K562 (cell line): ENCODE measurements around the gene USB1. TPM values are rescaled to one million over a fixed set of nuclear protein-coding genes. Genes with fewer than 3 reads are reported as not detected.

Experiments used
- ATF2 ChIP-seq: sonication (generic); formaldehyde crosslinking; IDR thresholded peaks from 2 replicates; pipeline ENCODE4 v1.8.1; 2022; ENCODE audit warnings: missing genetic modification reagents
- CBFA2T2 ChIP-seq: fragments of 450-650 bp; conservative IDR thresholded peaks from 2 replicates; pipeline ENCODE4 v1.6.1; 2017; ENCODE audit warnings: mild to moderate bottlenecking
- CLOCK ChIP-seq: fragments of 250-450 bp; sonication (Bioruptor Pico); IDR thresholded peaks from 2 replicates; pipeline ENCODE4 v1.4.0; 2020; ENCODE audit warnings: mild to moderate bottlenecking, moderate library complexity, borderline replicate concordance
- CTBP1 ChIP-seq: fragments of 450-650 bp; IDR thresholded peaks from 2 replicates; pipeline ENCODE4 v1.6.1; 2016; ENCODE audit warnings: borderline replicate concordance
- ELK1 ChIP-seq: sonication (generic); formaldehyde crosslinking; IDR thresholded peaks from 2 replicates; pipeline ENCODE4 v1.8.1; 2022; ENCODE audit warnings: missing genetic modification reagents
- EP300 ChIP-seq: IDR thresholded peaks from 2 replicates; pipeline ENCODE4 v1.6.1; 2012; ENCODE audit warnings: low read length, improper control_type of control experiment
- EP400 ChIP-seq: fragments of 450-650 bp; IDR thresholded peaks from 2 replicates; pipeline ENCODE4 v1.6.1; 2017; ENCODE audit warnings: antibody characterized with exemption, mild to moderate bottlenecking, moderate library complexity
- GATA2 ChIP-seq: sonication (generic); formaldehyde crosslinking; IDR thresholded peaks from 2 replicates; pipeline ENCODE4 v1.4.0; 2020; ENCODE audit warnings: mild to moderate bottlenecking, missing genetic modification reagents
- IFI16 ChIP-seq: fragments of 250-450 bp; sonication (Bioruptor Pico); IDR thresholded peaks from 2 replicates; pipeline ENCODE4 v2.1.2; 2022; ENCODE audit warnings: mild to moderate bottlenecking, inconsistent platforms
- KAT2B ChIP-seq: IDR thresholded peaks from one replicate; pipeline ENCODE4 v1.6.1; 2012; ENCODE audit warnings: low read depth, mild to moderate bottlenecking, control low read depth, inconsistent platforms, low read length, moderate library complexity
- L3MBTL2 ChIP-seq: fragments of 450-650 bp; IDR thresholded peaks from 2 replicates; pipeline ENCODE4 v1.6.1; 2016; ENCODE audit warnings: mild to moderate bottlenecking, moderate library complexity
- MEIS2 ChIP-seq: fragments of 450-650 bp; IDR thresholded peaks from 2 replicates; pipeline ENCODE4 v1.6.1; 2014; ENCODE audit warnings: mild to moderate bottlenecking; ENCODE audit not compliant: partially characterized antibody
- PML ChIP-seq: IDR thresholded peaks from 2 replicates; pipeline ENCODE4 v1.6.1; 2012; ENCODE audit warnings: low read length, inconsistent platforms
- TAL1 ChIP-seq: fragments of 450-650 bp; IDR thresholded peaks from 2 replicates; pipeline ENCODE4 v1.6.1; 2016; ENCODE audit warnings: mild to moderate bottlenecking
- ZMIZ1 ChIP-seq, 2 experiments: fragments of 150-350 bp in 1 of 2; IDR thresholded peaks; 2 replicates each; pipeline ENCODE4 v1.6.1; 2012 to 2016; ENCODE audit warnings: low read depth in 2 of 2, low read length in 2 of 2, mild to moderate bottlenecking in 1 of 2, moderate library complexity in 1 of 2
- ZNF146 ChIP-seq: IDR thresholded peaks from one replicate; pipeline ENCODE4 v1.6.1; 2018; ENCODE audit warnings: missing compliant biosample characterization; ENCODE audit not compliant: unreplicated experiment
- ZNF395 ChIP-seq: fragments of 200-800 bp; sonication (Bioruptor generic); IDR thresholded peaks from 2 replicates; pipeline ENCODE4 v1.6.1; 2017; ENCODE audit warnings: missing genetic modification characterization, missing compliant biosample characterization
- ZNF785 ChIP-seq: fragments of 250-450 bp; sonication (Bioruptor Pico); IDR thresholded peaks from 2 replicates; pipeline ENCODE4 v1.4.0; 2020; ENCODE audit warnings: mild to moderate bottlenecking
- polyA plus RNA-seq, 8 experiments: library from polyadenylated mRNA; depleted of rRNA in 4 of 8; stranded (reverse) in 5 of 8; unstranded in 3 of 8; fragments of >200 nt; fragmentation: Nextera tagmentation in 2 of 8; fragmentation: Illumina TruSeq in 1 of 8; extraction: Ambion mirVana in 2 of 8; extraction: Trizol in 1 of 8; gene quantifications; 2 replicates each; pipeline versions ENCODE4 v1.2.1 to v1.2.3, GENCODE V29; 2011 to 2014; ENCODE audit warnings: inconsistent platforms in 1 of 8, missing spikeins in 1 of 8
- total RNA-seq, 7 experiments: library from RNA; depleted of rRNA in 6 of 7; stranded (reverse); fragments of >200 nt in 6 of 7; fragmentation: Illumina TruSeq in 2 of 7; extraction: Trizol in 2 of 7; gene quantifications; 2 replicates each; pipeline versions ENCODE4 v1.2.1 to v1.2.3, GENCODE V29; 2011 to 2021; ENCODE audit warnings: low replicate concordance in 1 of 7

Gene USB1
- total and polyA plus RNA-seq, 9 of the 15 experiments (the other 6 are each of a cell fraction or from before 2014, with no cell fraction given) = 11.6 to 73.6 (median 19.4) TPM

GRCh38 chr16:57977418-57978069 lies 23.7 kb upstream of the USB1 start (continued):
- TF ChIP-seq CLOCK (CRISPR knock-in tag) (no peak), CBFA2T2 (peak; percentile 47), EP400 (peak; percentile 35; the same call in 1 of the 2 replicates), EP300 (no peak; the same call in none of the 2 replicates), IFI16 (CRISPR knock-in tag) (no peak), ZNF785 (CRISPR knock-in tag) (no peak), MEIS2 (peak; percentile 25), GATA2 (CRISPR knock-in tag) (0 out of 2 replicates have a peak, but pooled peaks have one; percentile 33), ZMIZ1 (IDR thresholded peaks at IDR 0.05; ENCODE audit: low read depth in 2 of 2, low read length in 2 of 2) (0 out of 4 replicates have a peak, but pooled peaks of 1 of the 2 experiments have one; percentile 40), L3MBTL2 (0 out of 2 replicates have a peak, but pooled peaks have one; percentile 7), PML (no peak), CTBP1 (peak; percentile 31; the same call in 1 of the 2 replicates), ATF2 (CRISPR knock-in tag) (no peak), KAT2B (no peak), TAL1 (peak; percentile 50; the same call in 1 of the 2 replicates), ZNF146 (CRISPR knock-in tag) (no peak), ZNF395 (CRISPR knock-in tag) (no peak), ELK1 (CRISPR knock-in tag) (no peak)
